HUES64 (cell line): ENCODE measurements around the gene ORMDL3.
"Not testable (repeated sequence)": the region's sequence is repeated elsewhere in the genome, so short reads cannot be mapped to it uniquely, and the experiment has no call there.

Experiments
- H3K27ac ChIP-seq: 2 replicates; pipeline ENCODE4 v1.7.0; 2013; ENCODE audit warnings: low read depth, low read length, inconsistent platforms
- H3K27me3 ChIP-seq: 2 replicates; pipeline ENCODE4 v1.6.1; 2013; ENCODE audit warnings: mild to moderate bottlenecking, low read length; ENCODE audit not compliant: insufficient read depth
- H3K36me3 ChIP-seq: 2 replicates; pipeline ENCODE4 v1.6.1; 2013; ENCODE audit warnings: mild to moderate bottlenecking, low read length; ENCODE audit not compliant: insufficient read depth
- H3K4me1 ChIP-seq: 2 replicates; pipeline ENCODE4 v1.6.1; 2013; ENCODE audit warnings: mild to moderate bottlenecking, low read length, moderate library complexity; ENCODE audit not compliant: insufficient read depth
- H3K4me3 ChIP-seq: 2 replicates; pipeline ENCODE4 v1.5.1; 2013; ENCODE audit warnings: mild to moderate bottlenecking, low read length, moderate library complexity
- H3K9ac ChIP-seq: 2 replicates; pipeline ENCODE4 v1.6.1; 2013; ENCODE audit warnings: mild to moderate bottlenecking, low read depth, low read length
- H3K9me3 ChIP-seq: 2 replicates; pipeline ENCODE4 v1.6.1; 2013; ENCODE audit warnings: low read depth, low read length; ENCODE audit not compliant: insufficient read depth
- WGBS: fragments of 150-250, 120-280 bp; methylation state at CpG from one replicate; pipeline ENCODE4 v1.1.7; 2013; ENCODE audit warnings: missing lambda C conversion rate; 5-methylcytosine and 5-hydroxymethylcytosine counted together

ORMDL3 gene

DNA sequence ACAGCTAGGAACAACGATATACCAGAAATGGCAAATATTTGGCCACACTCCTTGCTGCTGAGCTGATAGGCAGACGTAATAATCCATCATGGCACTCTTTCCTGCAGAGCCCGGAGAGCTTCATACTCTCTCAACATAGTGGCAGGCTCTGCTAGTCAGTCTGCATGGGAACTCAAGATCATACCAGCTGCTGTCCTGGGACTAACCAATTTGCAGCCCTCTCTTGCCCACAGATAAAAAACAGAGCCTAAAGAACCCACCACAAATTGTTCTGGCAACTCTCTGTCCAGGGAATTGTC, 22.5 kb downstream of the ORMDL3 start:
- Histone ChIP-seq H3K9me3 (no peaks in the 10 kb centered on the region), H3K27ac (no peak overlapping the region), H3K27me3 (no peaks in the 10 kb centered on the region), H3K4me1 (no peaks in the 10 kb centered on the region), H3K4me3 (no peak overlapping the region), H3K36me3 (peaks cover 11% of the 10 kb centered on the region; the same call in 1 of the 2 replicates), H3K9ac (no peak overlapping the region)
- WGBS, result 92% methylated on average over 3 of the region's 3 CpGs

DNA sequence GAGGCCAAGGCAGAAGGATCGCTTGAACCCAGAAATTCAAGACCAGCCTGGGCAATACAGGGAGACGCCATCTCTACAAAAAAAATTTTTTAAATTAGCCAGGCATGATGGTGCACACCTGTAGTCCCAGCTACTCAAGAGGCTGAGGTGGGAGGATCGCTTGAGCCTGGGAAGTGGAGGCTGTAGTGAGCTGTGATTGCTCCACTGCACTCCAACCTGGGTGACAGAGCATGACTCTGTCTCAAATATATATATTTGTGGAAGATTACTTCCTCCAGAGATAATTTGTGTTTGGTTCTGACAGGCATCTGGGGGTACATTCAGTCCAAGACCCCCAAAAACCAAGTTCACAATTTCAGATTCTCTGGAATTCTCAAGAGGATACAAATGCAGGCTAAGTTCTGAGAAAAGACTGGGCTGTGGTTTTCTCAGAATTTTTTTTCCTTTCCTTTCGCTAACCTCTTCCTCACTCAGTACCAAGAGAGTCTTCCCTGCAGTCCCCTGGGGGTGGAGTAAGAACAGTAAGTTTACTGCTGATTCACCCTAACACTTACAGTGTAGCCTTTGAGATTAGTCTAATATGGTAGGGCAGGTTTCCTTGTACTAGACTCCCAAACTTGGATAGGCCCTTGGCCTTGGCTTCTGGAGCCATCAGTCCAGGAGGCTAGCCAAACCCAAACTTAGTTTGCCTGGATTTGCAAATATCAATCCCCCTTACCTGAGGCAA, 24.1 kb downstream of the ORMDL3 start:
- 93% methylated on average over 3 of the region's 4 CpGs for WGBS
- no peaks in the 10 kb centered on the region for H3K4me1 ChIP-seq
- H3K36me3 ChIP-seq, result peaks cover 6% of the 10 kb centered on the region; the same call in 1 of the 2 replicates
- H3K27me3 ChIP-seq, result no peaks in the 10 kb centered on the region
- no peak overlapping the region for H3K4me3 ChIP-seq
- H3K9ac ChIP-seq, result no peak overlapping the region
- H3K9me3 ChIP-seq, result no peaks in the 10 kb centered on the region
- H3K27ac ChIP-seq, result no peak overlapping the region

DNA sequence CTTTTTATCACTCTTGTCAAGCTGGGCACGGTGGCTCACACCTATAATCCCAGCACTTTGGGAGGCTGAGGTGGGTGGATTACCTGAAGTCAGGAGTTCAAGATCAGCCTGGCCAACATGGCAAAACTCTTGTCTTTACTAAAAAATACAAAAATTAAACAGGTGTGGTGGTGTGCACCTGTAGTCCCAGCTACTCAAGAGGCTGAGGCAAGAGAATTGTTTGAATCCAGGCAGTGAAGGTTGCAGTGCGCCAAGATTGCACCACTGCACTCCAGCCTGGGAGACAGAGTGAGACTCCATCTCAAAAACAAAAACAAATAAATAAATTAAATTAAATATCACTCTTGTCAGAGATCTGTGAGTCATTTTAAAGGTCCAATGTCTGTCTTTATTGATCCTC, 25.4 kb downstream of the ORMDL3 start:
- H3K4me3 ChIP-seq, H3K27me3 ChIP-seq, H3K36me3 ChIP-seq, H3K27ac ChIP-seq, H3K4me1 ChIP-seq, H3K9ac ChIP-seq, H3K9me3 ChIP-seq: not testable (repeated sequence)
- WGBS, result 91% methylated on average over 2 of the region's 2 CpGs

DNA sequence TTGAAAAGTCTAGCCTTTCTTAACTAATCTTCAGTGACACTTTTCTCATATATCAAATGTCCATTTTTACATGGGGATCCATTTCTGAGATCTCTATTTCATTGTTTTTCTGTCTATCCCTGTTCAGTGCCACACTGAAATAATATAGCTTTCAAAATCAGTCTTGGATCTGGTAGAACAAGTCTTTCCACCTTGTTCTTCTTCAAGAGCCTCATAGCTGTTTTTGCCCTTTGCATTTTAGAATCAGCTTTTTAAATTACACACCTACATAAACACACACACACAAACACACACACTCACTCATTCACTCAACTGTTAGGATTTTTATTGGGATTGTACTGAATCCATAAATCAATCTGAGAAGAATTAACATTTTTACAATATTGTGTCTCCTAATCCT, 28.2 kb downstream of the ORMDL3 start:
- Histone ChIP-seq H3K27me3 (no peaks in the 10 kb centered on the region), H3K27ac (no peak overlapping the region), H3K9ac (no peak overlapping the region), H3K9me3 (no peaks in the 10 kb centered on the region), H3K36me3 (no peaks in the 10 kb centered on the region), H3K4me3 (no peak overlapping the region), H3K4me1 (no peaks in the 10 kb centered on the region)

GRCh38 chr17:39898088-39898487, 29.3 kb downstream of the ORMDL3 start:
- H3K9ac ChIP-seq, result no peak overlapping the region
- WGBS, result 94% methylated on average over 4 of the region's 4 CpGs
- H3K9me3 ChIP-seq, result no peaks in the 10 kb centered on the region
- H3K4me3 ChIP-seq, result no peak overlapping the region
- H3K27me3 ChIP-seq, result no peaks in the 10 kb centered on the region
- H3K27ac ChIP-seq, result no peak overlapping the region
- H3K36me3 ChIP-seq, result no peaks in the 10 kb centered on the region
- H3K4me1 ChIP-seq, result no peaks in the 10 kb centered on the region

DNA sequence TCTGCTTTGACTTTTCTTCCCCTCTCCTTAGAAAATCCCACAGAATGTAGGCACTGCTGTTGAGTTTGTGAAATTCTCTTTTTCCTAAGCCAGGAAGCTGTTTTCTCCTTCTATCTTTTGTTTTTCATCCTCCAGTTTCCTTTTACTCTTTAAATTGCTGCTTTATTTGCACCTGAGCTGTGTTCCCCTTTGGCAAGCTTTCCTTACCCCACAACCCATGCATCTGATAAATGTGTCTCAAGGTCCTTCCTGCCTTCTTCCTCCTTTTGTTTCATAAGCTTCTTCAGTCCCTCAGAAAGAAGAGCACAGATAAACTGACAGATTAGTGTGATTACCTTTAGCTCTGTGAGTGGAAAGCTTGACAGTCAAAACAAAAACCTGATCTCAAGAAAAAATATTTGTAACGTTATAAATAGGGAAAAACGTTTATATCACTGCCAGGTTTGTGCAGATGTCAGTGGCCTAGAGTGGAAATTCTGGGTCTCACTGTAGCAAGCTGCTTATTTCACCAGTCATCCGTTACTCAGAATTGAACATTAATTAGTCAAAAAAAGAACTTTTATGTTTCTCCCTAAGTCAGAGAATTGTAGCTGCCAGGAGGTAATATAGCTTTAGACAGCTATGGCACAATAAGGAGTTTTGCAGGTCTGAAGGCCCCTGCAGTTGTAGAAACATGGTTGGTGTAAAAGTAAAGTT, 32.6 kb downstream of the ORMDL3 start:
- 90% methylated on average over 3 of the region's 3 CpGs for WGBS
- Histone ChIP-seq H3K36me3 (no peaks in the 10 kb centered on the region), H3K27me3 (no peaks in the 10 kb centered on the region), H3K4me3 (no peak overlapping the region), H3K27ac (no peak overlapping the region), H3K9me3 (no peaks in the 10 kb centered on the region), H3K9ac (no peak overlapping the region), H3K4me1 (no peaks in the 10 kb centered on the region)

DNA sequence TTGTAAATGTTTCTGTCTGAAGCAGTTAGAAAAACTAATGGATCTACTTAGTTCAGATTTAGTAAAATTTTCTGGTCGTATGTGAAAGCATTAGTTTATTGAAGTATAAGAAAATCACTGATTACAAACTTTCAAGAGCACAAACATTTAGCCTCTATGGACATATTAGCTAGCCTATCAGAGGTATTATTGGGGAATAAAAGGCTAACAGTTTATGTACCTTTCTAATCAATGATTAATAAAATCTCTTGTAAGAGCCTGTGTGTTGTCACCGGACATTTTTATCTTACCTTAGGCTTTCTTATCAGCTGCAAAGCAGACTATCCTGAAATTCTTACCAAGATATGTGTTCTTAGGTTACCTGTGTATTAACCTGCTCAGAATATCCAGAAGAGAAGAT, 38.2 kb downstream of the ORMDL3 start:
- Histone ChIP-seq H3K9me3 (no peaks in the 10 kb centered on the region), H3K4me3 (no peak overlapping the region), H3K27ac (no peak overlapping the region), H3K9ac (no peak overlapping the region), H3K4me1 (no peaks in the 10 kb centered on the region), H3K27me3 (peaks cover 3% of the 10 kb centered on the region; the same call in 1 of the 2 replicates), H3K36me3 (no peaks in the 10 kb centered on the region)
- no CpG with 5 or more reads among the region's 2 CpGs for WGBS

- H3K36me3 ChIP-seq, result no peaks in the 10 kb centered on the region
- H3K4me1 ChIP-seq, result no peaks in the 10 kb centered on the region
- no peak overlapping the region for H3K9ac ChIP-seq
- H3K27ac ChIP-seq, result no peak overlapping the region
- H3K27me3 ChIP-seq, result peaks cover 3% of the 10 kb centered on the region; the same call in 1 of the 2 replicates
- no peaks in the 10 kb centered on the region for H3K9me3 ChIP-seq
- H3K4me3 ChIP-seq, result no peak overlapping the region
These were observed 40.3 kb downstream of the ORMDL3 start for GRCh38 chr17:39887078-39887477.

GRCh38 chr17:39886102-39886501, 41.3 kb downstream of the ORMDL3 start:
- H3K27me3 ChIP-seq, H3K27ac ChIP-seq, H3K9me3 ChIP-seq, H3K4me3 ChIP-seq, H3K36me3 ChIP-seq, H3K9ac ChIP-seq, H3K4me1 ChIP-seq: not testable (repeated sequence)
- 70% methylated on average over 4 of the region's 5 CpGs for WGBS

- no peak overlapping the region for H3K4me3 ChIP-seq
- WGBS, result 90% methylated on average over 2 of the region's 2 CpGs
- no peak overlapping the region for H3K27ac ChIP-seq
These were observed 54.6 kb downstream of the ORMDL3 start for GRCh38 chr17:39872751-39873150.

GRCh38 chr17:39871801-39872200, 55.6 kb downstream of the ORMDL3 start:
- peaks cover 18% of the 10 kb centered on the region for H3K27me3 ChIP-seq
- no peaks in the 10 kb centered on the region for H3K9me3 ChIP-seq
- no peak overlapping the region for H3K9ac ChIP-seq
- H3K4me1 ChIP-seq, result no peaks in the 10 kb centered on the region
- H3K27ac ChIP-seq, result no peak overlapping the region
- WGBS, result 77% methylated on average over 2 of the region's 2 CpGs
- H3K4me3 ChIP-seq, result no peak overlapping the region
- no peaks in the 10 kb centered on the region for H3K36me3 ChIP-seq

More at GRCh38 chr17:39872751-39873150, 54.6 kb downstream of the ORMDL3 start:
- H3K27me3 ChIP-seq, result peaks cover 9% of the 10 kb centered on the region
- no peaks in the 10 kb centered on the region for H3K4me1 ChIP-seq
- H3K36me3 ChIP-seq, result no peaks in the 10 kb centered on the region
- H3K9me3 ChIP-seq, result no peaks in the 10 kb centered on the region
- H3K9ac ChIP-seq, result no peak overlapping the region
